Measurements from ENCODE around the gene CDHR1.

CDHR1 gene

DNA sequence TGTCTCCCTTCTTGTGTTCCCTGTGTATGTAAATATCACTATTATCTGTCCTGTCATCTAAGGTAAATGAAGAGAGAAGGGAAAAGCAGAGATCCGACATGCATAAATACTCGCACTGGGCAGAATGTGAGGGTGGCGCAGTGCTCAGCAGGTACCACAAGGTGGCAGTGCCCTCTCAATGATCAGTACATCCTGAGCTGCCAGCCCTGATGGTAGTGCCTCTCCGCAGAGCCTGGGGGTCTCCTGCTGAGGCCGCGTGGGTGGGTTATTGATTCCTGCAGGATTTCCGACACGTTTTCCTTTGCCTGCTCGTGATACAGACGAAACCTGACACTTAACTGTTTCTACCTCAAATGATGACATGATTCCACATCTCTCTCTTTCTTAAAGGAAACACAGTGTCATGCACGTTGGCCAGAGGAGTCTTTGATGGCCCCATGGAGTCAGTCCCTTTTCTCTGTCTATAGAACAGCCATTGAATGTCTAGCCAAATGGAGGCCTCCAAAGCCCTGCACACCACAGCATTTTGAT is 70.3 kb downstream of the CDHR1 start:
- peak; percentile 68 to 69 for DNase-seq (ENCODE audit: low read depth in 2 of 2)
- TF ChIP-seq, protein P1, sequence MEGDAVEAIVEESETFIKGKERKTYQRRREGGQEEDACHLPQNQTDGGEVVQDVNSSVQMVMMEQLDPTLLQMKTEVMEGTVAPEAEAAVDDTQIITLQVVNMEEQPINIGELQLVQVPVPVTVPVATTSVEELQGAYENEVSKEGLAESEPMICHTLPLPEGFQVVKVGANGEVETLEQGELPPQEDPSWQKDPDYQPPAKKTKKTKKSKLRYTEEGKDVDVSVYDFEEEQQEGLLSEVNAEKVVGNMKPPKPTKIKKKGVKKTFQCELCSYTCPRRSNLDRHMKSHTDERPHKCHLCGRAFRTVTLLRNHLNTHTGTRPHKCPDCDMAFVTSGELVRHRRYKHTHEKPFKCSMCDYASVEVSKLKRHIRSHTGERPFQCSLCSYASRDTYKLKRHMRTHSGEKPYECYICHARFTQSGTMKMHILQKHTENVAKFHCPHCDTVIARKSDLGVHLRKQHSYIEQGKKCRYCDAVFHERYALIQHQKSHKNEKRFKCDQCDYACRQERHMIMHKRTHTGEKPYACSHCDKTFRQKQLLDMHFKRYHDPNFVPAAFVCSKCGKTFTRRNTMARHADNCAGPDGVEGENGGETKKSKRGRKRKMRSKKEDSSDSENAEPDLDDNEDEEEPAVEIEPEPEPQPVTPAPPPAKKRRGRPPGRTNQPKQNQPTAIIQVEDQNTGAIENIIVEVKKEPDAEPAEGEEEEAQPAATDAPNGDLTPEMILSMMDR (IDR thresholded peaks at IDR 0.05; ENCODE audit: low read depth, low read length): peak; percentile 91
- no peak overlapping the region for H3K4me3 ChIP-seq (replicated peaks in 1 of 2; ENCODE audit: low read depth in 2 of 2, low read length in 2 of 2)

DNA sequence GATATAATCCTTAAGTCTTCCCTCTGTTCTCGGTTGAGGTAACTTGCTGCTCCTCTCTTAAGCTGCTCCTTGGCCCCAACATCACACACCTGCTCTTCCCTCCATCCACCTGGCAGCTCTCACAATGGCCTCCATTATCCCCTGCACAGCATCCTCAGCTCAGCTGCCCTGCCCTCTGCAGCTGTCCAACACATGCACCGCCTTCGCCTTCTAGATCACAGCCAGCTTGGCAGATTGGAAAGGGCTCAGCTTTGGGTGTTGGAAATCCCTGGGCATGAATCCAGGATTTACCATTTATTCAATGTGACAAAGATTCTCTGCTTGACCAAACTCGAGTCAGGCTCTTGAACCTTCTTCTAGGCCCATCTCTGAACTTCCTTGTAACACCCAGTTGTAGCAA is 71.1 kb downstream of the CDHR1 start:
- no peak overlapping the region for H3K4me3 ChIP-seq (replicated peaks in 1 of 2; ENCODE audit: low read depth in 2 of 2, low read length in 2 of 2)
- DNase-seq (ENCODE audit: low read depth in 2 of 2): no peak
- TF ChIP-seq, protein P1 (IDR thresholded peaks at IDR 0.05; ENCODE audit: low read depth, low read length): no peak

DNA sequence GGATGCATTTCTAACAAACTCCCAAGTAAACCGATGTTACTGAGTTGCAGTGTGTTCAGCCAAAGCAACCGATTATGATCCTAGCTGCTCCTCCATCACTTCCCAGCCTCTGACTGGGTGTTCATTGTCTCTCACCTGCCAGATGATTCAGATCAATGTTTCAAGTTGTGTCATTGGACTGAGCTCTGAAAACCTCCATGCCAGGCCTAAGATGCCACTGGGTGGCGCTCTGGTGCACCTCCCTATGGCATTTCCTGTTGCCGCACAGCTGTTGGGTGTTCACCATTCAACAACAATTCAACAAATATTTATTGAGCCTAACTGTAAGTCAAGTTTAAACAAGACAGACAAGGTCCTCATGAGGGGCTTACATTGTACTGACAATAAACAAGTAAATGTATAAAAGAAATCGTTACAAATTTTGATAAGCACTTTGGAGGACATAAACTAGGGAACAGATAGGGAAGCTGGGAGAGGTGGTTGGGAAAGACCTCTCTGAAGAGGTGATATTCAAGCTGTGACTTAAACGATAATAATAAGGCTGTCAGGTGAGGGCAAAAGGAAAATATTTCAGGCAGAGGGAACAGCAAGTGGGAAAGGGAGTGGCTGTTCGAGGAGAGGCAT is 73.3 kb downstream of the CDHR1 start:
- H3K4me3 ChIP-seq (replicated peaks in 1 of 2; ENCODE audit: low read depth in 2 of 2, low read length in 2 of 2): no peak overlapping the region
- TF ChIP-seq, protein P1 (IDR thresholded peaks at IDR 0.05; ENCODE audit: low read depth, low read length): peak; percentile 90
- DNase-seq (ENCODE audit: low read depth in 2 of 2): peak; percentile 41 to 75

DNA sequence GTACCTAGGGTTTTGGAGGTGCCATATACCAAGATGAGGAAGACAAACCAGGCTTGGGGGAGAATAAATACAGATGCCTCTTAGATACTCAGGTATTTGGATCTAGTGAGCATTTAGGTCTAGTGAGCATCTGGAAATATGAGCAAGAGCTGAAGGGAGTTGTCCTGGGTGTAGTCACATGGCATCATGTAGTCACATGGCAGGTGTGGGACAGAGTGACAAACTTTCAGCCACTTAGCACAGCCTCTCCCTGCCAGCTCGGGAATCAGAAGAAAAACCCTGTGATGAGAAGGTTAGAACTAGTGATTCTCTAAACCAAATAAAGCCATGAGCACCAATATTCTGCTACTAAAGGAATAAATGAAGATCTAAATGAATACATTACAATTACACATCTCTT is 74.8 kb downstream of the CDHR1 start:
- TF ChIP-seq, protein P1 (IDR thresholded peaks at IDR 0.05; ENCODE audit: low read depth, low read length): no peak
- H3K4me3 ChIP-seq (replicated peaks in 1 of 2; ENCODE audit: low read depth in 2 of 2, low read length in 2 of 2): no peak overlapping the region
- no peak for DNase-seq (ENCODE audit: low read depth in 2 of 2)
